Activated T-cell treated with anti-CD3 and anti-CD28 coated beads for 48 hours (primary cell): Measurements from ENCODE around the gene AGAP9.
"Not testable (repeated sequence)": the region's sequence is repeated elsewhere in the genome, so short reads cannot be mapped to it uniquely, and the experiment has no call there.

Experiments used
- DNase-seq: peaks from one replicate; pipeline ENCODE4 v3.0.0-alpha.2; 2020; ENCODE audit warnings: low read depth

The AGAP9 gene

GRCh38 chr10:47523475-47523874 is at the start of gene AGAP9:
TSS of gene AGAP9 (minus strand) at chr10:47523638. CDS start at chr10:47523526, 112 bp downstream.
- DNase-seq: not testable (repeated sequence)

- DNase-seq: not testable (repeated sequence)
These were observed 47.9 kb upstream of the AGAP9 start for GRCh38 chr10:47571138-47571912.

- not testable (repeated sequence) for DNase-seq
These were observed 43.3 kb upstream of the AGAP9 start for GRCh38 chr10:47566757-47567156.

- not testable (repeated sequence) for DNase-seq
These were observed 42.8 kb upstream of the AGAP9 start for GRCh38 chr10:47566108-47566699.

GRCh38 chr10:47565517-47565920 is 42.1 kb upstream of the AGAP9 start:
- not testable (repeated sequence) for DNase-seq

- DNase-seq: not testable (repeated sequence)
These were observed 41.5 kb upstream of the AGAP9 start for GRCh38 chr10:47564953-47565352.

GRCh38 chr10:47564318-47564717 is 40.9 kb upstream of the AGAP9 start:
- DNase-seq: not testable (repeated sequence)

GRCh38 chr10:47560452-47560851 is 37.0 kb upstream of the AGAP9 start:
- not testable (repeated sequence) for DNase-seq

GRCh38 chr10:47559718-47560308 is 36.4 kb upstream of the AGAP9 start:
- not testable (repeated sequence) for DNase-seq

- not testable (repeated sequence) for DNase-seq
These were observed 34.7 kb upstream of the AGAP9 start for GRCh38 chr10:47558109-47558508.

- DNase-seq: not testable (repeated sequence)
These were observed 34.2 kb upstream of the AGAP9 start for GRCh38 chr10:47557616-47558015.

- DNase-seq: not testable (repeated sequence)
These were observed 31.9 kb upstream of the AGAP9 start for GRCh38 chr10:47555334-47555733.

- not testable (repeated sequence) for DNase-seq
These were observed 31.1 kb upstream of the AGAP9 start for GRCh38 chr10:47554552-47554951.

GRCh38 chr10:47553860-47554247 is 30.4 kb upstream of the AGAP9 start:
- DNase-seq: not testable (repeated sequence)

GRCh38 chr10:47553214-47553859 is 29.9 kb upstream of the AGAP9 start:
- peak; percentile 85 for DNase-seq

GRCh38 chr10:47552719-47553118 is 29.3 kb upstream of the AGAP9 start:
- not testable (repeated sequence) for DNase-seq

GRCh38 chr10:47547286-47547685 is 23.8 kb upstream of the AGAP9 start:
- DNase-seq: not testable (repeated sequence)

- not testable (repeated sequence) for DNase-seq
These were observed 13.0 kb upstream of the AGAP9 start for GRCh38 chr10:47536430-47536829.

GRCh38 chr10:47502313-47502712 is 21.1 kb downstream of the AGAP9 start:
- DNase-seq: not testable (repeated sequence)

GRCh38 chr10:47494226-47494625 is 29.2 kb downstream of the AGAP9 start:
- not testable (repeated sequence) for DNase-seq

GRCh38 chr10:47491600-47491999 is 31.8 kb downstream of the AGAP9 start, which contains the start of gene FAM25G:
TSS of gene FAM25G (minus strand) at chr10:47491700. CDS start at chr10:47491674, 26 bp downstream.
- not testable (repeated sequence) for DNase-seq

- not testable (repeated sequence) for DNase-seq
These were observed 33.8 kb downstream of the AGAP9 start for GRCh38 chr10:47489630-47490029.
